SU-DHL-6 (cell line): ENCODE data around the gene KCNJ18.
"Not testable (repeated sequence)": the region's sequence is repeated elsewhere in the genome, so short reads cannot be mapped to it uniquely, and the experiment has no call there.

Experiments used
- H2AFZ ChIP-seq: fragments of 200-600 bp; sonication (generic); 2 replicates; pipeline ENCODE4 v1.6.1; 2014; ENCODE audit warnings: low read depth, mild to moderate bottlenecking, moderate library complexity, mixed read lengths, antibody characterized with exemption, low read length; ENCODE audit not compliant: severe bottlenecking
- H3F3A ChIP-seq: fragments of 200-600 bp; shearing (Covaris generic); 2 replicates; pipeline ENCODE4 v1.6.0; 2016; ENCODE audit warnings: antibody characterized with exemption, mild to moderate bottlenecking; ENCODE audit not compliant: insufficient read depth
- H3K27ac ChIP-seq: fragments of 200-600 bp; sonication (generic); 2 replicates; pipeline ENCODE4 v1.5.1; 2016; ENCODE audit warnings: low read depth, mild to moderate bottlenecking, low read length, moderate library complexity, mixed read lengths
- H3K27me3 ChIP-seq: fragments of 200-600 bp; sonication (generic), shearing (Covaris generic); 2 replicates; pipeline ENCODE4 v1.6.0; 2014; ENCODE audit warnings: mild to moderate bottlenecking, low read length
- H3K36me3 ChIP-seq: fragments of 200-600 bp; sonication (generic); 2 replicates; pipeline ENCODE4 v1.6.1; 2014; ENCODE audit warnings: mild to moderate bottlenecking, low read length, mixed read lengths
- H3K4me2 ChIP-seq: fragments of 300-600, 200-600 bp; shearing (Covaris generic), sonication (generic); 2 replicates; pipeline ENCODE4 v1.6.0; 2014; ENCODE audit warnings: low read length, low read depth, mild to moderate bottlenecking; ENCODE audit not compliant: poor library complexity, severe bottlenecking
- H3K4me3 ChIP-seq: fragments of 200-600 bp; sonication (generic); 2 replicates; pipeline ENCODE4 v1.5.1; 2014; ENCODE audit warnings: antibody characterized with exemption, low read length, mild to moderate bottlenecking, mixed read lengths; ENCODE audit not compliant: insufficient read depth, poor library complexity, severe bottlenecking
- H3K79me2 ChIP-seq: fragments of 200-600 bp; sonication (generic); 2 replicates; pipeline ENCODE4 v1.6.1; 2014; ENCODE audit warnings: mild to moderate bottlenecking, low read length, moderate library complexity; ENCODE audit not compliant: insufficient read depth
- H3K9ac ChIP-seq: fragments of 200-600 bp; sonication (generic); 2 replicates; pipeline ENCODE4 v1.7.0; 2014; ENCODE audit warnings: mild to moderate bottlenecking, low read length
- H3K9me2 ChIP-seq: fragments of 200-600 bp; sonication (generic); replicated peaks from 2 replicates; pipeline ENCODE4 v1.6.1; 2014; ENCODE audit warnings: low read length; ENCODE audit not compliant: insufficient read depth
- H3K9me3 ChIP-seq: fragments of 200-600 bp; sonication (generic); 2 replicates; pipeline ENCODE4 v1.6.1; 2014; ENCODE audit warnings: low read length, mixed read lengths; ENCODE audit not compliant: insufficient read depth
- H4K20me1 ChIP-seq: fragments of 200-600 bp; sonication (generic); 2 replicates; pipeline ENCODE4 v1.6.1; 2014; ENCODE audit warnings: low read depth, mild to moderate bottlenecking, antibody characterized with exemption, low read length, moderate library complexity, mixed read lengths

The KCNJ18 gene

GRCh38 chr17:21699573-21700236, 7.4 kb downstream of the KCNJ18 start:
- H2AFZ ChIP-seq, H3K4me2 ChIP-seq, H3K9me2 ChIP-seq, H3K79me2 ChIP-seq, H3K27ac ChIP-seq, H3K4me3 ChIP-seq, H3K9me3 ChIP-seq, H3K27me3 ChIP-seq, H3K9ac ChIP-seq, H3K36me3 ChIP-seq, H4K20me1 ChIP-seq, H3F3A ChIP-seq: not testable (repeated sequence)

- H3K4me3 ChIP-seq, H3K4me2 ChIP-seq, H2AFZ ChIP-seq, H3F3A ChIP-seq, H3K27ac ChIP-seq, H3K9me3 ChIP-seq, H3K9ac ChIP-seq, H3K27me3 ChIP-seq, H4K20me1 ChIP-seq, H3K9me2 ChIP-seq, H3K36me3 ChIP-seq, H3K79me2 ChIP-seq: not testable (repeated sequence)
Observed at GRCh38 chr17:21701090-21701489, 8.8 kb downstream of the KCNJ18 start.

GRCh38 chr17:21702029-21702428, 9.7 kb downstream of the KCNJ18 start:
- H3K27me3 ChIP-seq, H3K27ac ChIP-seq, H3K9ac ChIP-seq, H2AFZ ChIP-seq, H3K4me3 ChIP-seq, H4K20me1 ChIP-seq, H3F3A ChIP-seq, H3K9me2 ChIP-seq, H3K4me2 ChIP-seq, H3K9me3 ChIP-seq, H3K79me2 ChIP-seq, H3K36me3 ChIP-seq: not testable (repeated sequence)

- H3F3A ChIP-seq, H3K9ac ChIP-seq, H3K79me2 ChIP-seq, H3K36me3 ChIP-seq, H3K27ac ChIP-seq, H2AFZ ChIP-seq, H3K9me2 ChIP-seq, H3K4me2 ChIP-seq, H3K27me3 ChIP-seq, H4K20me1 ChIP-seq, H3K4me3 ChIP-seq, H3K9me3 ChIP-seq: not testable (repeated sequence)
Observed at GRCh38 chr17:21702521-21702920, 10.2 kb downstream of the KCNJ18 start.

GRCh38 chr17:21702940-21703640, 10.8 kb downstream of the KCNJ18 start:
- H3K9ac ChIP-seq, H3K79me2 ChIP-seq, H4K20me1 ChIP-seq, H3K9me3 ChIP-seq, H3K4me2 ChIP-seq, H2AFZ ChIP-seq, H3K27ac ChIP-seq, H3K27me3 ChIP-seq, H3K4me3 ChIP-seq, H3K36me3 ChIP-seq, H3F3A ChIP-seq, H3K9me2 ChIP-seq: not testable (repeated sequence)

- H4K20me1 ChIP-seq, H3K4me2 ChIP-seq, H3K79me2 ChIP-seq, H3K27ac ChIP-seq, H3K9me2 ChIP-seq, H3F3A ChIP-seq, H3K9ac ChIP-seq, H2AFZ ChIP-seq, H3K27me3 ChIP-seq, H3K36me3 ChIP-seq, H3K4me3 ChIP-seq, H3K9me3 ChIP-seq: not testable (repeated sequence)
Observed at GRCh38 chr17:21703891-21704872, 11.9 kb downstream of the KCNJ18 start.
